Activated T-cell treated with anti-CD3 and anti-CD28 coated beads, Interleukin-2, amount 50 U/mL, for 4 hours (primary cell): ENCODE measurements around the gene SCFD2. TPM values are rescaled to one million over a fixed set of nuclear protein-coding genes. Genes with fewer than 3 reads are reported as not detected.
"Not testable (repeated sequence)": the region's sequence is repeated elsewhere in the genome, so short reads cannot be mapped to it uniquely, and the experiment has no call there.

ENCODE experiments used
- ATAC-seq, 2 donors: fragments of 200-7000 bp; cut with Tn5 transposase; one replicate each; pipeline ENCODE4 v1.10.0; 2021
- DNase-seq: peaks from one replicate; pipeline ENCODE4 v3.0.0-alpha.2; 2020
- H3K27me3 Mint-ChIP-seq: one replicate; pipeline ENCODE4 v1.8.0; 2021; ENCODE audit warnings: low read depth, mixed read lengths
- H3K36me3 Mint-ChIP-seq: one replicate; pipeline ENCODE4 v1.8.0; 2022; ENCODE audit warnings: mixed read lengths; ENCODE audit not compliant: insufficient read depth
- H3K4me1 Mint-ChIP-seq: one replicate; pipeline ENCODE4 v1.8.0; 2021; ENCODE audit warnings: low read depth, mixed read lengths
- H3K4me3 Mint-ChIP-seq: one replicate; pipeline ENCODE4 v1.8.0; 2021; ENCODE audit warnings: mild to moderate bottlenecking, moderate library complexity, mixed read lengths
- H3K9me3 Mint-ChIP-seq: one replicate; pipeline ENCODE4 v1.8.0; 2021; ENCODE audit warnings: mixed read lengths
- total RNA-seq, 3 donors: library from RNA; stranded (reverse); gene quantifications; one replicate each; pipeline ENCODE4 v1.2.1, GENCODE V29; 2021

The SCFD2 gene
- total RNA-seq, 3 donors from 2014 or later, result 45.0 to 48.9 (median 46.9) TPM

DNA sequence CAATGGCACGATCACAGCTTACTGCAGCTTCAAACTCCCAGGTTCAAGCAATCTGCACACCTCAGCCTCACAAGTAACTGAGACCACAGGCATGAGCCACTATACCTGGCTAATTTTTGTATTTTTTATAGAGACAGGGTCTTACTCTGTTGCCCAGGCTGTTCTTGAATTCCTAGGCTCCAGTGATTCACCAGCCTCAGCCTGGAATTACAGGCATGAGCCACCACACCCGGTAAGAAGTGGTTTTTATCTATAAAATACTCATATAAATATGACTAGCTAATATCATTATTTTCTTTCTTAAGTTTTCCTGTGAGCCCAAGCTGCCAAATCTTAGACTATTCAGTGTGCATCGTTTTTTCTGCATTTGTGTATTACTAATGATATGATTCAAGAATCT lies 4.4 kb downstream of the SCFD2 start:
- ATAC-seq (no peak), DNase-seq (no peak)
- Mint-ChIP-seq H3K9me3 (no peaks in the 10 kb centered on the region), H3K36me3 (peaks cover 19% of the 10 kb centered on the region), H3K4me1 (peaks cover 49% of the 10 kb centered on the region), H3K27me3 (no peaks in the 10 kb centered on the region), H3K4me3 (no peak overlapping the region)

DNA sequence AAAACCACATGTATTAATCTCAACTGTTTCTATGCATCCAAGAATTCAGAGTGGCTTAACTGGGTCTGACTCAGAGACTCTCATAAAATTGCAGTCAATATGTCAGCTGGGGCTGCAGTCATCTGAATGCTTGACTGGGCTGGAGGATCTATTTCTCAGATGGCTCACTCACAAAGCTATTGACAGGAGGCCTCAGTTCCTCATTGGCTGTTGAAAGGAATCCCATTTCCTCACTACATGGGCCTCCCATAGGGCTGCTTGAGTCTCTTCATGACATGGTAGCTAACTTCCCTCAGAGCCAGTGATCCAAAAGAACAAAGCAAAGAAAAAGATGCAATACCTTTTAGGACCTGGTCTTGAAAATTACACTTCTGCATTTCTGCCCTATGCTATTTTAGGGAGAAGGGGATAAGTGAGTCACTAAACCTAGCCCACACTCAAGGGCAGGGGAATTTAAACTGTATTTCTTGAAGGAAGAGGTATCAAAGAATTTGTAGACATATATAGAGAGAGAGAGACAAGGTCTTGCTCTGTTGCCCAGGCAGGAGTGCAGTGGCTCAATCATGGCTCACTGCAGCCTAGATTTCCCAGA lies 9.8 kb downstream of the SCFD2 start:
- no peak for ATAC-seq
- Mint-ChIP-seq H3K4me1 (peaks cover 28% of the 10 kb centered on the region), H3K4me3 (no peak overlapping the region), H3K36me3 (peaks cover 34% of the 10 kb centered on the region), H3K9me3 (no peaks in the 10 kb centered on the region), H3K27me3 (no peaks in the 10 kb centered on the region)
- no peak for DNase-seq

DNA sequence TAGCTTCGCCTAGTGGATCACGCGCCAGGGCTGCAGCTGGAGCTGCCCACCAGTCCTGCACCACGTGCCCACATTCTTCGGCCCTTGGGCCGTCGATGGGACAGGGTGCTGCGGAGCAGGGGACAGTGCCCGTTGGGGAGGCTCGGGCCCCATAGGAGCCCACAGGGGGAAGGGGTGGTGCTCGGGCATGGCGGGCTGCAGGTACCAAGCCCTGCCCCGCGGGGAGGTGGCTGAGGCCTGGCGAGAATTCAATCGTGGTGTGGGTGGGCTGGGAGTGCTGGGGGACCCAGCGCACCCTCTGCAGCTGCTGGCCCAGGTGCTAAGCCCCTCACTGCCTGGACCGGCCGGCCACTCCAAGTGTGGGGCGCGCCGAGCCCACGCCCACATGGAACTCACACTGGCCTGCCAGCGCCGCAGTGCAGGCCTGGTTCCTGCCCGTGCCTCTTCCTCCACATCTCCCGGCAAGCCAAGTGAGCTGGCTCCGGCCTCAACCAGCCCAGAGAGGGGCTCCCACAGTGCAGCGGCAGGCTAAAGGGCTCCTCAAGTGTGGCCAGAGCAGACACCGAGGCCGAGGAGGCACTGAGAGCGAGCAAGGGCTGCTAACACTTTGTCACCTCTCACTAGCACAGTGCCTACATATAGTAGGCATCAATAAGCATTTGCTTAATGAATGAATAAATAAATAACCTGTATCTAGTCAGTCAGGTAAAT lies 11.7 kb downstream of the SCFD2 start:
- no peaks in the 10 kb centered on the region for H3K27me3 Mint-ChIP-seq
- H3K36me3 Mint-ChIP-seq, result peaks cover 37% of the 10 kb centered on the region
- ATAC-seq (no peak), DNase-seq (no peak)
- peaks cover 12% of the 10 kb centered on the region for H3K4me1 Mint-ChIP-seq
- no peak overlapping the region for H3K4me3 Mint-ChIP-seq
- H3K9me3 Mint-ChIP-seq, result no peaks in the 10 kb centered on the region

DNA sequence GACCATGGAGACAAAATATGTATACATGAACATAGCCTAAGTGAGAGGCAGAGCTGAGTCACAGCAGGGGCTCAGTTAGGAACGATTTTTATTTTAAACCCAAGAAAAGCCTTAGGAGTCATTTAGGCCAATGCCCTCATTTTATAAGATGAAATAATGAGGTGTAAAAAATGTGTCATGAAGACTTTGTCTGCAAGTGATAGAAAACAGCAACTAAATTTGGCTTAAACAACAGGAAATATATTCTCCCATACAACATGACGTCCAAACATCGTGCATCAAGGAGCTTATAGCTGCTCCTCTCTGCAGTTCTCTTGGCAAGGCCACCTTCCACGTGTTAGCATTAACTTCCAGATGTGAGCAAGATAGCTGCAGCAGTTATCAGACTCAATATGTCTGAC lies 16.8 kb downstream of the SCFD2 start:
- H3K9me3 Mint-ChIP-seq, result no peaks in the 10 kb centered on the region
- no peaks in the 10 kb centered on the region for H3K27me3 Mint-ChIP-seq
- peaks cover 55% of the 10 kb centered on the region for H3K36me3 Mint-ChIP-seq
- H3K4me1 Mint-ChIP-seq, result no peaks in the 10 kb centered on the region
- no peak overlapping the region for H3K4me3 Mint-ChIP-seq
- DNase-seq, result no peak
- ATAC-seq, result no peak

DNA sequence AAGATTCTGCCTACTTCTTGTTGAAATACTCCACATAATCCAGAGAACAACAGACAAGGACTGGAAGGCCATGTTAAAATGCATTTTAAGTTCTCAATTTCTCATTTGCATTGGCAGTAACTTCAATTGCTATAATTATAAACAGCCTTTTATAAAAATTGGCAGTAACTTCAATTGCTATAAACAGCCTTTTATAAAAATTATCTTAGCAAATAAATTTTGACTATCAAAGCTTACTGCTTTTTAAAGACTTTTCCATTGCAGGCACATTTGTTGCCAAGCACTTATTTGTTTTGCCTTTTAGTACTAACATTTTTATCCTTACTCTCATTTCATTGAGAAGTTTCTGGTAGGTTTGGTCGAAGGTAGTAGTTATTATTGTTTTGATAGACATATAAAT lies 17.8 kb downstream of the SCFD2 start:
- ATAC-seq, result no peak
- DNase-seq, result no peak
- Mint-ChIP-seq H3K4me1 (no peaks in the 10 kb centered on the region), H3K9me3 (no peaks in the 10 kb centered on the region), H3K4me3 (no peak overlapping the region), H3K27me3 (no peaks in the 10 kb centered on the region), H3K36me3 (peaks cover 60% of the 10 kb centered on the region)

DNA sequence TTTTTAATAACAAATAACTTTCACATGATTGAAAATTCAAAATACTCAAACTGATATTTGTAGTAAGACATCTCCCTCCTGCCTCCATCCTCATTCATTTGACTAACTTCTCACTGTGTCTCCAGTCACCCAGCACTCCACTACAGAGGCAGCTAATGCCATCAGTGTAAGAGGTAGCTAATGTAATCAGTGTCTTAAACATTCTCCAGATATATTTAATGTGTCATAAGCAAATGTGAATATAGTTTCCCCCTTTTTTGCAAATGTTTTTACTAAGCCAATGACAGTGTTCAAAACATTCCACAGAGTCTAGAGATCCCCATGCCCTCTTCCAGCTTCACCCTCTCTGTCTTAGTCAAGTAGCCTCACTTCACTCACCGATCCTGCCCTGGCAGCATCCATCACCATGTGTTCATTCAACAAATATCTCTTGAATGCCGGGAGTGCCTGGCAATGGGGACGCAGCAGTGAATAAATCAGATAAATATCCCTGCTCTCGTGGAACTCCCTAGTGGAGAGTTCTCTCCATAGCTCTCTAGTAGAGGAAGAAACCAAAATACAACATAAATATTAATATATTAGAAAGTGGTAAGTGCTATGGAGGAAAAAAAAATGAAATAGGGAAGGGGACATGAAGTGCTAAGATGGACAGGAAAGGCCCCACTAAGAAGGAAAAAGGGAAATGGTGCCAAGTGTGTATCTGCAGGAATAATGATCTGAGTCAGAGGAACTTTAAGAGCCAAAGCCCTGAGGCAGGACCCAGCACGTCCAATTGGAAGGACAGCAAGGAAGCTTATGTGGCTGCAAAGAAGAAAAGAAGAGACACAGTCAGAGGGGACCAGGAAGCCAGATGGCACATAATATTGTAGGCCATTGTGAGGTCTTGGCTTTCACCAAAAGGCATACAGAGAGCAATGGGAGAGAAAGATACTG lies 18.7 kb downstream of the SCFD2 start:
- H3K36me3 Mint-ChIP-seq, result peaks cover 58% of the 10 kb centered on the region
- no peaks in the 10 kb centered on the region for H3K27me3 Mint-ChIP-seq
- H3K4me1 Mint-ChIP-seq, result no peaks in the 10 kb centered on the region
- no peak overlapping the region for H3K4me3 Mint-ChIP-seq
- peaks cover 2% of the 10 kb centered on the region for H3K9me3 Mint-ChIP-seq
- no peak for ATAC-seq
- DNase-seq, result no peak

DNA sequence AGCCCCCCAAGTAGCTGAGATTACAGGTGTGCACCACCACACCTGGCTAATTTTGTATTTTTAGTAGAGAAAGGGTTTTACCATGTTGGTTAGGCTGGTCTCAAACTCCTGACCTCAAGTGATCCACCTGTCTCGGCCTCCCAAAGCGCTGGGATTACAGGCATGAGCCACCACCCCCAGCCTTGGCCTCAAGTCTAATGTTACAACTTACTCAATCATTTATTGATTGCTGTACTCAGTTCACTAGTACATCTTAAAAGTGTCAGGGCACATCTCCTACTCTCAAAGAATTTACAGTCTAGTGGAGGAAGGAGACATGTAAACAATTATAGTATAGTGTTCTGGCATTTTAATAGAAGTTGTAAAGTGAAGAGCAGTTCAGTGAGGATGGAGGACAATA lies 19.5 kb downstream of the SCFD2 start:
- not testable (repeated sequence) for ATAC-seq, H3K9me3 Mint-ChIP-seq, H3K4me1 Mint-ChIP-seq, H3K4me3 Mint-ChIP-seq, H3K27me3 Mint-ChIP-seq, DNase-seq
- peaks cover 61% of the 10 kb centered on the region for H3K36me3 Mint-ChIP-seq

DNA sequence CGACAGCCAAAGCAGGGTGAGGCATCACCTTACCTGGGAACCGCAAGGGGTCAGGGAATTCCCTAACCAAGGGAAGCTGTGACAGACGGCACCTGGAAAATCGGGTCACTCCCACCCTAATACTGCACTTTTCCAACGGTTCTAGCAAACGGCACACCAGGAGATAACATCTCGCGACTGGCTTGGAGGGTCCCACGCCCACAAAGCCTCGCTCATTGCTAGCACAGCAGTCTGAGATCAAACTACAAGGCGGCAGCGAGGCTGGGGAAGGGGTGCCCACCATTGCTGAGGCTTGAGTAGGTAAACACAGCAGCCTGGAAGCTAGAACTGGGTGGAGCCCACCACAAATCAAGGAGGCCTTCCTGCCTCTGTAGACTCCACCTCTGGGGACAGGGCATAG lies 25.7 kb downstream of the SCFD2 start:
- not testable (repeated sequence) for ATAC-seq, H3K4me3 Mint-ChIP-seq, H3K4me1 Mint-ChIP-seq, H3K27me3 Mint-ChIP-seq, DNase-seq
- Mint-ChIP-seq H3K36me3 (peaks cover 39% of the 10 kb centered on the region), H3K9me3 (peaks cover 10% of the 10 kb centered on the region)

DNA sequence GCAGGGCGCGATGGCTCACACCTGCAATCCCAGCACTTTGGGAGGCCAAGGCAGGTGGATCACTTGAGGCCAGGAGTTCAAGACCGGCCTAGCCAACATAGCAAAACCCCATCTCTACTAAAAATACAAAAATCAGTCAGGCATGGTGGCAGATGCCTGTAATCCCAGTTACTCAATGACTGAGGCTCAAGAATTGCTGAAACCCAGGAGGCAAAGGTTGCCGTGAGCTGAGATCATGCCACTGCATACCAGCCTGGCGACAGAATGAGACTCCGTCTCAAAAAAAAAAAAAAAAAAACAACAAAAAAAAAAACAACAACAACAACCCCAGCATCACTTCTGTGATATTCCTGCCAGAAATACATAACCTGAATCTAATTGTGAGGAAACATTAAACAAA lies 30.9 kb downstream of the SCFD2 start:
- H3K9me3 Mint-ChIP-seq, DNase-seq, ATAC-seq, H3K4me3 Mint-ChIP-seq, H3K4me1 Mint-ChIP-seq, H3K27me3 Mint-ChIP-seq: not testable (repeated sequence)
- H3K36me3 Mint-ChIP-seq, result peaks cover 11% of the 10 kb centered on the region

DNA sequence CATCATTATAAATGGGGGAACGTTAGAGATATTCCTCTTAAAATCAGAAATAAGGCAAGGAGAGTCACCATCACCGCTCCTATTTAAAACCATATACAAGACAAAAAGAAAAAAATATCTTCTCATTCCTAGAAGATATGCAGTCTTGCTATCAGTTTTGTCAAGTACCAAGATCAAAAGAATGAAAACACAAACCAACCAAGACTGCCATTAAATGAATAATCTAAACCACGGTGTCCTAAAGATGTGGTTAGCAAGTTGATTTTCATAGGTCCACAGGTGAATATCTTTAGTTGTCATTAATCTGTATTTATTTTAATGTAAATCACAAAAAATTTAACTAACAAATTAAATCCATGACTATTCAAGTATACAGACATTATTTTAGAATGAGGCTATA lies 39.3 kb downstream of the SCFD2 start:
- Mint-ChIP-seq H3K4me3 (no peak overlapping the region), H3K9me3 (peaks cover 3% of the 10 kb centered on the region), H3K36me3 (peaks cover 20% of the 10 kb centered on the region), H3K27me3 (no peaks in the 10 kb centered on the region), H3K4me1 (peaks cover 18% of the 10 kb centered on the region)
- DNase-seq, result no peak
- no peak for ATAC-seq

DNA sequence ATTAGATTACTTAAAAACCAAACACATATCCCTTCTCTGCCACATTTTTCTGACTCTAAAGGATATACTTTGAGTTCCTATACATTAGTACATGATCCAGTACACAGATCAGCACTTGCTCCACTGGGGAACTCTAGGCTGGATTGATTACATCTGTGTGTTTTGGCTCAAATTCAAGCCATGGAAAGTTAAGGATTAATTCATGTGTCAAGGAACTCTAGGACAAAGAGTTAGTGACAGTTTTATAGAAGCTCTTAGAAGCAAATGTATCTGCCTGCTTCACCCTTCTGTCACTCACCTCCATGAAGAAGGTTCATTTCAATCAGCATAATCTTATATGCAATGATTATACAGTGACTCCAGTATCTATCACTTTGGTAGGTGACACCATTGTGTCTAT lies 43.2 kb downstream of the SCFD2 start:
- DNase-seq (no peak), ATAC-seq (no peak)
- H3K4me3 Mint-ChIP-seq, result no peak overlapping the region
- H3K4me1 Mint-ChIP-seq, result peaks cover 23% of the 10 kb centered on the region
- H3K9me3 Mint-ChIP-seq, result no peaks in the 10 kb centered on the region
- no peaks in the 10 kb centered on the region for H3K27me3 Mint-ChIP-seq
- H3K36me3 Mint-ChIP-seq, result peaks cover 20% of the 10 kb centered on the region

DNA sequence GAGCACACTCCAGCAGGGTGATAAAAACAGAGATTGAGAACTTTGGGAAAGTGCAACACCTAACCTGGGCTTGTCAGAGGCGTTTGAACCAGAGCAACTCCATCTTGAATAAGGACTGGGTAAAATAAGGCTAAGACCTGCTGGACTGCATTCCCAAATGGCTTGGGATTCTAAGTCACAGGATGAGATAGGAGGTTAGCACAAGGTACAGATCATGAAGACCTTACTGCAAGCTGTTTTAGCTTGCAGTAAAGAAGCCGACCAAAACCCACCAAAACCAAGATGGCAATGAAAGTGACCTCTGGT lies 43.9 kb downstream of the SCFD2 start:
- DNase-seq, result no peak
- Mint-ChIP-seq H3K4me3 (no peak overlapping the region), H3K9me3 (no peaks in the 10 kb centered on the region), H3K27me3 (no peaks in the 10 kb centered on the region), H3K4me1 (peaks cover 17% of the 10 kb centered on the region), H3K36me3 (peaks cover 16% of the 10 kb centered on the region)
- ATAC-seq, result no peak

DNA sequence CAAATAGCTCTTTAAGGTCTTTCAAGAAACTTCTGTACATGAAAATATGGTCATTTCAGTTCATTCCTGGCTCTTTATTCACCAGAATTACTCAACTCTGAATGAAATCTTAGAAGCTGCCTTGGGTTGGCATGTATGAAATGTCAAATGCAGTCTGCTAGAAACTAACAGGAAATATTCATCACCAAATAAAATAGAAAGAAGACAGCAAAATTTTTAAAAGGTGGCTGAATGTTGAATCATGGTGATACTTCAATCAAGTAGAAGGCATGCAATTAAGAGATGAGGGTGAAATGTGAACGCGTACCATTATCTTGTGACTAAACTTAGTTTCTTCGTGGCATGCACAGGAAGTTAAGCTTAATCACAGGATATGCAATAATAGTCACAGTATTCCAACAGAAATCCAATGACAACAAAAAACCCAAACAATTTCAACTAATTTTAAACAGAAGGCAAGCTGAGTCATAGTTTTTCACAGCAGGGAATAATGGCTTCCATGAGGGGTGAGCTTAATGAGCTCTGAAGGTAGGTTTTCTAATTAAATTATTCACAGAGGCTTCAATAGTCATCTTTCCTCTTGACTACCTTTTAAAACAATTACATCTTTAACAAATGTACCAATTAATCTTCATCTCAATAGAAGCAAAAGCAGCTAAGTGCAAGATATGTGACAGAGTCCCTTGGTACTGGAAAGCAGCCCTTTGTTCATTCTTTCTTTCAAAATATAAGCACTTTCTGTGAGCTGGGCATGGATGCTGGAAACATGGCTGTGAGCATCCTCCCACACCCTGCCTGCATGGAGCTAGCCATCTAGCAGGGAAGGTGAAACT lies 44.5 kb downstream of the SCFD2 start:
- H3K36me3 Mint-ChIP-seq, result peaks cover 14% of the 10 kb centered on the region
- H3K9me3 Mint-ChIP-seq, result no peaks in the 10 kb centered on the region
- H3K4me3 Mint-ChIP-seq, result no peak overlapping the region
- H3K4me1 Mint-ChIP-seq, result peaks cover 15% of the 10 kb centered on the region
- ATAC-seq (peak in 1 of 2 donors; percentile 27), DNase-seq (no peak)
- H3K27me3 Mint-ChIP-seq, result no peaks in the 10 kb centered on the region

DNA sequence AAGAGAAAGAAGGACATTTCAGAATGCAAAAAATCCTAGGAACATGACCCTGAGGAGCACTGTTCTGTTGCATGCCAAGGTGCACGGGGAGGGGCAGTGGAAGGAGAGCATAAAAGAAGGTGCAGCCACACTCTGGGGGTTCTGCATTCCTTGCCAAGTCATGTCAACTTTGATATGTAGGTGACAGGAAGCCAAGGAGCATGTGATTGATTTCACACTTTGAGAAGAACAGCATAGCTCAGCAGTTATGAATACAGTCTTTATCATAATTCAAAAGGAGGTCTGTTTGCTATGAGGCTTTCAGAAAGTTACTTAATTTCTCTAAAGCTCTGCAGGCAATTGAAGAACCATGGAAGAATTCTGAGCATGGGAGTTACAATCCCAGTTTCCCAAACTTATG lies 50.6 kb downstream of the SCFD2 start:
- no peak for ATAC-seq
- Mint-ChIP-seq H3K27me3 (no peaks in the 10 kb centered on the region), H3K9me3 (no peaks in the 10 kb centered on the region), H3K36me3 (peaks cover 17% of the 10 kb centered on the region), H3K4me3 (no peak overlapping the region), H3K4me1 (peaks cover 19% of the 10 kb centered on the region)
- no peak for DNase-seq
